AG04450 (cell line): ENCODE results near the gene MARVELD3. TPM values are rescaled to one million over a fixed set of nuclear protein-coding genes. Genes with fewer than 3 reads are reported as not detected.
A peak's percentile ranks its signal among the peaks of the same experiment; 100 is the strongest.

Experiments used
- CTCF ChIA-PET: fragments of 300-600, 350-600 bp; formaldehyde crosslinking; extraction: SDS; loops from one replicate; lab custom pipeline; 2022; ENCODE audit warnings: antibody characterized with exemption, inconsistent platforms; lab: Charles Lee
- POLR2A ChIA-PET: fragments of 350-600 bp; formaldehyde crosslinking; extraction: SDS; loops from one replicate; lab custom pipeline; 2021; ENCODE audit warnings: antibody characterized with exemption, inconsistent platforms; lab: Yijun Ruan, JAX
- DNase-seq: peaks from one replicate; pipeline ENCODE4 v3.0.0-alpha.2; 2011; ENCODE audit warnings: low read depth, low spot score
- H3K27ac ChIP-seq: one replicate; pipeline ENCODE4 v1.5.1; 2012; ENCODE audit warnings: low read depth, low read length, control low read depth
- H3K27me3 ChIP-seq: one replicate; pipeline ENCODE4 v1.6.0; 2012; ENCODE audit warnings: low read length; ENCODE audit not compliant: control insufficient read depth, insufficient read depth
- H3K4me3 ChIP-seq: 2 replicates; pipeline ENCODE4 v1.5.1; 2011; ENCODE audit warnings: mild to moderate bottlenecking, low read depth, low read length, control low read depth
- H3K9me3 ChIP-seq: 2 replicates; pipeline ENCODE4 v1.5.1; 2012; ENCODE audit warnings: low read length; ENCODE audit not compliant: control insufficient read depth, insufficient read depth
- polyA plus RNA-seq: library from polyadenylated mRNA; depleted of rRNA; stranded (reverse); fragments of >200 nt; gene quantifications from 2 replicates; pipeline ENCODE4 v1.2.3, GENCODE V29; 2011
- TF ChIP-seq, protein P1 (sequence below): IDR thresholded peaks from 2 replicates; pipeline ENCODE4 v1.5.1; 2011; ENCODE audit warnings: low read depth, low read length, control low read depth, inconsistent platforms

The MARVELD3 gene
- polyA plus RNA-seq, 1 experiment: not detected

GRCh38 chr16:71666928-71667707, 41.1 kb downstream of the MARVELD3 start:
- Histone ChIP-seq H3K4me3 (no peak overlapping the region), H3K27ac (no peak overlapping the region), H3K27me3 (no peaks in the 10 kb centered on the region), H3K9me3 (no peaks in the 10 kb centered on the region)
- TF ChIP-seq, protein P1, sequence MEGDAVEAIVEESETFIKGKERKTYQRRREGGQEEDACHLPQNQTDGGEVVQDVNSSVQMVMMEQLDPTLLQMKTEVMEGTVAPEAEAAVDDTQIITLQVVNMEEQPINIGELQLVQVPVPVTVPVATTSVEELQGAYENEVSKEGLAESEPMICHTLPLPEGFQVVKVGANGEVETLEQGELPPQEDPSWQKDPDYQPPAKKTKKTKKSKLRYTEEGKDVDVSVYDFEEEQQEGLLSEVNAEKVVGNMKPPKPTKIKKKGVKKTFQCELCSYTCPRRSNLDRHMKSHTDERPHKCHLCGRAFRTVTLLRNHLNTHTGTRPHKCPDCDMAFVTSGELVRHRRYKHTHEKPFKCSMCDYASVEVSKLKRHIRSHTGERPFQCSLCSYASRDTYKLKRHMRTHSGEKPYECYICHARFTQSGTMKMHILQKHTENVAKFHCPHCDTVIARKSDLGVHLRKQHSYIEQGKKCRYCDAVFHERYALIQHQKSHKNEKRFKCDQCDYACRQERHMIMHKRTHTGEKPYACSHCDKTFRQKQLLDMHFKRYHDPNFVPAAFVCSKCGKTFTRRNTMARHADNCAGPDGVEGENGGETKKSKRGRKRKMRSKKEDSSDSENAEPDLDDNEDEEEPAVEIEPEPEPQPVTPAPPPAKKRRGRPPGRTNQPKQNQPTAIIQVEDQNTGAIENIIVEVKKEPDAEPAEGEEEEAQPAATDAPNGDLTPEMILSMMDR: no peak
- ChIA-PET POLR2A (no interaction called here), CTCF (no interaction called here)
- no peak for DNase-seq

- TF ChIP-seq, protein P1: 0 out of 2 replicates have a peak, but pooled peaks have one; percentile 14
- H3K9me3 ChIP-seq: no peaks in the 10 kb centered on the region
- ChIA-PET POLR2A (no interaction called here), CTCF (interaction anchor here (1.0 kb wide), 1 partner anchor 292 kb away, joined by 3 read pairs; no protein-coding TSS in a partner anchor)
- H3K27me3 ChIP-seq: no peaks in the 10 kb centered on the region
- no peak for DNase-seq
- no peak overlapping the region for H3K4me3 ChIP-seq
- no peak overlapping the region for H3K27ac ChIP-seq
Measured at GRCh38 chr16:71669926-71670536, 44.0 kb downstream of the MARVELD3 start.

DNA sequence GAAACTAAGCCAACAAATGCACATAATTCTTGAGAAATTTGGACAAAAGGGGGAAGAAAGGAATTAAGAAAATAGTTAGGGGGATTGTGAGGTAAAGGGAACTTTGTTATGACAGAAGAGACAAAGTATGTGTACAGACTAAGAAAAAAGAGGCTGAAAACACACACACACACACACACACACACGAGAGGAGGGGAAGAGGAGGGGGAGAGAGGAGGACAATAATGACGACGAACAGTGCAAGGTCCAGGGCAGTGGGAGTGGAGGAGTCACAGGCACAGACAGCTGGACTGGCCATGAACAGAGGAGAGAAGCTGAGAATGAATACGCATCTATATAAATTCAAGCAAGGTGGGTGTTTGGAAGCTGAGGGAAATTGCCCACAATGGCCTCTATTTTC, 44.6 kb downstream of the MARVELD3 start:
- ChIA-PET CTCF (interaction anchor here (1.0 to 1.1 kb wide), 2 partner anchors 291 kb away, joined by 3 to 6 read pairs; no protein-coding TSS in a partner anchor), POLR2A (no interaction called here)
- TF ChIP-seq, protein P1: no peak
- Histone ChIP-seq H3K27me3 (no peaks in the 10 kb centered on the region), H3K27ac (no peak overlapping the region), H3K9me3 (no peaks in the 10 kb centered on the region), H3K4me3 (no peak overlapping the region)
- no peak for DNase-seq

DNA sequence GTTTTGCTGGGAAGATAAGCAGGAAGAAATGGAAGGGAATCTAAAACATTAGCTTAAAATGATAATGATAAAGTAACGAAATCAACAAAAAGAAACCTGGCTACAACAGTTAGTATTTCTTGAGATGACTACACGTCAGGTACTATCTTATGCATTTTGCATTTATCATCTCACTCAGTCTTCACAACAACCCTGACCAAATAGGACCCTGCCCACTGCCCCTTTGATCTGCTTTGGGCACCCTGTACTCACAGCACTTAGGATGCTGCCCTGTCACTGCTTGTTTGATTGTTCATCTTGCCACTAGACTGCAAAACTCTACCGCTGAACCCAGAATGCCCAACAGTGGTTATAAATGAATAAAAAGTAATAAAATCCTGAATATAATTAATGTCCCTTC, 45.2 kb downstream of the MARVELD3 start:
- TF ChIP-seq, protein P1: no peak
- Histone ChIP-seq H3K27me3 (no peaks in the 10 kb centered on the region), H3K27ac (no peak overlapping the region), H3K4me3 (no peak overlapping the region), H3K9me3 (no peaks in the 10 kb centered on the region)
- no peak for DNase-seq
- ChIA-PET POLR2A (no interaction called here), CTCF (interaction anchor here (1.1 kb wide), 1 partner anchor 290 kb away, joined by 6 read pairs; no protein-coding TSS in a partner anchor)

DNA sequence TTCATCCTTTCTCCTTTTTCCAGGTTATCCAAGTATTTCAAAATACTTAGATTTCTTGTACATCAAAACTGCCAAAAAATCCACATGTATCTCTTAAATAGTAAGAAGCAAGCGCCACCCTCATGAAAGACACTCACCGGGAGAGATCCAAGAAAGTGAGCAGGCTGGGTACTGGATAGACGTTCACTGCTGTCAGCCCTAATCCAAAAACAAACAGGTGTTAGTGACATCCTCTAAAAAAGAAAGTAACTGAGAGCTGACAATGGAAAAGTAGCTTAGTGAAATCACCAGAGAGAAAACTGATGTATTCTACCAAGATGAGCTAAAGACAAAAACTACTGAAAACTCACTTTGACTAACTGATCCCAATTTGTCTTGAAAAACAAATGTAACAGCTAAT, 46.1 kb downstream of the MARVELD3 start:
- Histone ChIP-seq H3K27me3 (no peaks in the 10 kb centered on the region), H3K9me3 (no peaks in the 10 kb centered on the region), H3K4me3 (no peak overlapping the region), H3K27ac (no peak overlapping the region)
- no peak for DNase-seq
- TF ChIP-seq, protein P1: no peak
- POLR2A ChIA-PET: no interaction called here
- CTCF ChIA-PET: no interaction called here
